Calu3 (cell line): Measurements from ENCODE around the gene BDKRB1. TPM values are rescaled to one million over a fixed set of nuclear protein-coding genes. Genes with fewer than 3 reads are reported as not detected.

Source experiments
- BruUV-seq: library from RNA; stranded (reverse); fragments of 400-500 nt; replicated peaks from 2 replicates; lab custom pipeline; 2021; lab: Mats Ljungman, UMichigan
- CTCF ChIA-PET: fragments of 300-600 bp; sonication (Branson Sonifier 250); formaldehyde crosslinking; loops from one replicate; lab custom pipeline; 2022; ENCODE audit warnings: antibody characterized with exemption; lab: Charles Lee
- DNase-seq: peaks from one replicate; pipeline ENCODE4 v3.0.0; 2022
- H3K27ac Mint-ChIP-seq: one replicate; pipeline ENCODE4 v1.8.0; 2022; ENCODE audit warnings: mixed read lengths; ENCODE audit not compliant: unreplicated experiment
- H3K27me3 Mint-ChIP-seq: one replicate; pipeline ENCODE4 v1.8.0; 2022; ENCODE audit warnings: mixed read lengths; ENCODE audit not compliant: unreplicated experiment
- H3K36me3 Mint-ChIP-seq: one replicate; pipeline ENCODE4 v1.8.0; 2022; ENCODE audit warnings: mild to moderate bottlenecking, moderate library complexity, mixed read lengths; ENCODE audit not compliant: insufficient read depth, unreplicated experiment
- H3K4me1 Mint-ChIP-seq: one replicate; pipeline ENCODE4 v1.8.0; 2022; ENCODE audit warnings: mild to moderate bottlenecking, low read depth, mixed read lengths; ENCODE audit not compliant: unreplicated experiment
- H3K4me3 Mint-ChIP-seq: one replicate; pipeline ENCODE4 v1.8.0; 2022; ENCODE audit warnings: mild to moderate bottlenecking, low read depth, moderate library complexity, mixed read lengths; ENCODE audit not compliant: unreplicated experiment
- H3K9me3 Mint-ChIP-seq: one replicate; pipeline ENCODE4 v1.8.0; 2022; ENCODE audit warnings: low read depth, mixed read lengths; ENCODE audit not compliant: unreplicated experiment
- CTCF ChIP-seq: fragments of 200-600 bp; IDR thresholded peaks from one replicate; pipeline ENCODE4 v1.8.0; 2022; ENCODE audit warnings: antibody characterized with exemption; ENCODE audit not compliant: unreplicated experiment
- intact Hi-C: fragments of 100-400 bp; cut with micrococcal nuclease; formaldehyde crosslinking; loops from one replicate; pipeline ENCODE4 v1.10.0; 2022; ENCODE audit not compliant: unreplicated experiment
- total RNA-seq: library from RNA; stranded (reverse); gene quantifications from 2 replicates; pipeline ENCODE4 v1.2.3, GENCODE V29; 2022

Gene BDKRB1
- total RNA-seq, 1 experiment from 2014 or later: not detected

DNA sequence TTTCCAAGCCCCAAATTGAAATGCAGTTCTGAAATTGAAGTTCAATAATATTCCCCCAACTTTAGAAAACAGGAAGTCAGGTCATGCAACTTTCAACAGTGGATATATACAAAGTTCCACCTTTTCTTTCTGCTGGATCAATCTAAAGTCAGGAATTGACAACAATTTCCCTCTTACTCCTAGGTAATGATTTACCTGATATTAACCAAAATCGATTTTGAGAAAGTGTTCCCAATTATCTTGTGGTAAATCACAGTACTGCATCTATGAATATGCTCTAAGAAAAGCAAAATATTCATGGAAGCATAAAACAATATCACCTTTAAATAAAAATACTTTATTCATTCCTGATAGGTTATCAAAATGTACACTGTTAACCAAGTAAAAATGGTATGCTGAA lies 28.4 kb downstream of the BDKRB1 start:
- H3K4me1 Mint-ChIP-seq: peaks cover 21% of the 10 kb centered on the region
- no peak overlapping the region for H3K27ac Mint-ChIP-seq
- no TSS peak for BruUV-seq
- intact Hi-C loops: no loop called here
- CTCF ChIA-PET: no interaction called here
- DNase-seq: no peak
- H3K9me3 Mint-ChIP-seq: no peaks in the 10 kb centered on the region
- H3K36me3 Mint-ChIP-seq: no peaks in the 10 kb centered on the region
- no peak overlapping the region for H3K4me3 Mint-ChIP-seq
- no peaks in the 10 kb centered on the region for H3K27me3 Mint-ChIP-seq
- TF ChIP-seq CTCF: peak; percentile 28

- CTCF ChIA-PET: interaction anchor here (1.6 kb wide), 1 partner anchor 185 kb away, joined by 4 read pairs; no protein-coding TSS in a partner anchor
- Mint-ChIP-seq H3K9me3 (no peaks in the 10 kb centered on the region), H3K4me1 (peaks cover 21% of the 10 kb centered on the region), H3K36me3 (no peaks in the 10 kb centered on the region), H3K27ac (peak overlapping the region; percentile 56), H3K4me3 (peak overlapping the region; percentile 37), H3K27me3 (no peaks in the 10 kb centered on the region)
- no TSS peak for BruUV-seq
- DNase-seq: no peak
- intact Hi-C loops: no loop called here
- TF ChIP-seq CTCF: no peak
Observed at GRCh38 chr14:96285667-96286066, 29.7 kb downstream of the BDKRB1 start.

DNA sequence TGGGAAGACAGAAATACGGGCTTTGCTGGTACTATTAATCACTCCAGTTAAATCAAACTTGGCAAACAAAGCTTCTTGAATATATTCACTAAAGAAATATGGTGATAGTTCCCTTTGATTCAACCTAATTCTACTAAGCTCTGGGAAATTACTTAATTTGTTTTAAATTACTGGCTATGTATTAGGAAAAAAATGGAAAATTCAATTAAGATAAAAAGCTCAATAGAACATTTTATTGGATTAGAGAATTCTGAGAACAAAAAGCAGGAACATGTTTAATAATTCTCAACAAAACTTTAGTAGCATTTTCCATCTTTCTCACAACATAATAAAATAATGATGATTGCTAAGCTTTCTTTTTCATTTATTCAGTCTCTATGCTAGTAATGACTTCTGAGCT lies 30.2 kb downstream of the BDKRB1 start:
- no peak overlapping the region for H3K27ac Mint-ChIP-seq
- no TSS peak for BruUV-seq
- no peak for DNase-seq
- no peak for TF ChIP-seq CTCF
- CTCF ChIA-PET: interaction anchor here (1.6 kb wide), 1 partner anchor 186 kb away, joined by 4 read pairs; no protein-coding TSS in a partner anchor
- H3K36me3 Mint-ChIP-seq: no peaks in the 10 kb centered on the region
- intact Hi-C loops: no loop called here
- H3K9me3 Mint-ChIP-seq: no peaks in the 10 kb centered on the region
- H3K4me3 Mint-ChIP-seq: no peak overlapping the region
- H3K27me3 Mint-ChIP-seq: no peaks in the 10 kb centered on the region
- H3K4me1 Mint-ChIP-seq: peaks cover 21% of the 10 kb centered on the region

- no peak for DNase-seq
- no peaks in the 10 kb centered on the region for H3K9me3 Mint-ChIP-seq
- TF ChIP-seq CTCF: no peak
- intact Hi-C loops: no loop called here
- H3K27ac Mint-ChIP-seq: no peak overlapping the region
- no peaks in the 10 kb centered on the region for H3K27me3 Mint-ChIP-seq
- H3K4me1 Mint-ChIP-seq: peaks cover 21% of the 10 kb centered on the region
- no peaks in the 10 kb centered on the region for H3K36me3 Mint-ChIP-seq
- BruUV-seq: no TSS peak
- H3K4me3 Mint-ChIP-seq: no peak overlapping the region
- CTCF ChIA-PET: no interaction called here
Observed at GRCh38 chr14:96287856-96288255, 31.8 kb downstream of the BDKRB1 start.
